ENCODE measurements around the gene CCDC110. TPM values are rescaled to one million over a fixed set of nuclear protein-coding genes. Genes with fewer than 3 reads are reported as not detected.

The CCDC110 gene
- polyA plus RNA-seq, 4 donors = 0.58 TPM; not detected in 2

DNA sequence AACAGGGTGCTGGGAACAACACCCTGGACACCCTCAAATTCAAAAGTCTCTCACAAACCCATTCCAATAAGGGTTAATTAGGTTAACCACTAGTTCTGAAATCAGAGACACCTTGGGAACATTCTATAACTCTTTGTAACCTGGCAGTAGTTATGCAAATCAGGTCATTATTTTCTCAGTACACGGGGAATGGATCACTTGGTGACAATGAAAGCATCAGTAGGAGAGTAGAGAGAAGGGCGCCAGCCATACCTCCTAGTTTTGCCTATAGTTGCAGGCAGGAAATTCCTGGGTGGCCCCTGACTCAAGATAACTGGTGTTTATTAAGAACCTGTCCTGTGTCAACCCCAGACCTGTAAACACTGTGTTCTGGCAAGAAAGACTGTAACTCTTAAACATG, 2.5 kb downstream of the CCDC110 start:
- no peak for FAIRE-seq

DNA sequence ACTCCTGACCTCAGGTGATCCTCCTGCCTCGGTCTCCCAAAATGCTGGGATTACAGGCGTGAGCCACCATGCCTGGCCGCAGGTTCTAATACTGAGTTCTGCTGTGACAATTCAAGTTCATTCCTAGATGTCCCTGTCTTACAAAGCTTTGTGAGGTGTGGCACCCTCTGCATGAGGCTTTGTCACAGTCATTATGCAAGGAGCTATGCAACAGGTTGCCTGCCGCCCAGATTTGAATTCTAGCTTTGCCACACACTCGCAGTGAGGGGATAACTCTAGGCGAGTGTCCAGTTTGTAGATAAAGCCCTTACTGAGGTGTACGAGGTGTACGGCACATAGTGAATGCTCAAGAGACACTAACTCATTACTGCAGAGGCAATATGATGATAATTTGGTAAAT, 3.5 kb downstream of the CCDC110 start:
- no peaks in the 10 kb centered on the region for H3K36me3 ChIP-seq (ENCODE audit: control insufficient read depth in 3 of 3, insufficient read depth in 2 of 3, low read depth in 1 of 3, low read length in 3 of 3)
- H3K4me1 ChIP-seq (ENCODE audit: control insufficient read depth in 3 of 3, insufficient read depth in 2 of 3, low read depth in 1 of 3, low read length in 2 of 3) = peaks cover 0 to 3% (median 0%) of the 10 kb centered on the region in 3 donors
- H3K27me3 ChIP-seq (ENCODE audit: control insufficient read depth in 3 of 3, insufficient read depth in 3 of 3, low read length in 3 of 3) = peaks cover 0 to 21% (median 2%) of the 10 kb centered on the region in 3 donors
- DNase-seq = no peak
- no peak for FAIRE-seq
- WGBS, 3 donors = 88 to 92% (median 91%) methylated on average over 8 of the region's 8 CpGs
- H3K27ac ChIP-seq (ENCODE audit: low read depth in 1 of 3, low read length in 2 of 3) = no peak overlapping the region
- no peaks in the 10 kb centered on the region for H3K9me3 ChIP-seq (ENCODE audit: control insufficient read depth in 2 of 2, insufficient read depth in 1 of 2, low read depth in 1 of 2, low read length in 1 of 2)
- H3K4me3 ChIP-seq (ENCODE audit: low read depth in 1 of 3, low read length in 3 of 3) = no peak overlapping the region

More for the DNA sequence above, 2.5 kb downstream of the CCDC110 start:
- 63 to 71% (median 67%) methylated on average over 2 of the region's 2 CpGs for whole genome bisulfite sequencing, 3 donors
- Histone ChIP-seq H3K4me1 (ENCODE audit: control insufficient read depth in 3 of 3, insufficient read depth in 2 of 3, low read depth in 1 of 3, low read length in 2 of 3) (peaks cover 0 to 3% (median 0%) of the 10 kb centered on the region in 3 donors), H3K36me3 (ENCODE audit: control insufficient read depth in 3 of 3, insufficient read depth in 2 of 3, low read depth in 1 of 3, low read length in 3 of 3) (no peaks in the 10 kb centered on the region), H3K27me3 (ENCODE audit: control insufficient read depth in 3 of 3, insufficient read depth in 3 of 3, low read length in 3 of 3) (peaks cover 0 to 28% (median 2%) of the 10 kb centered on the region in 3 donors), H3K27ac (ENCODE audit: low read depth in 1 of 3, low read length in 2 of 3) (no peak overlapping the region), H3K9me3 (ENCODE audit: control insufficient read depth in 2 of 2, insufficient read depth in 1 of 2, low read depth in 1 of 2, low read length in 1 of 2) (no peaks in the 10 kb centered on the region), H3K4me3 (ENCODE audit: low read depth in 1 of 3, low read length in 3 of 3) (no peak overlapping the region)
- DNase-seq = no peak

DNA sequence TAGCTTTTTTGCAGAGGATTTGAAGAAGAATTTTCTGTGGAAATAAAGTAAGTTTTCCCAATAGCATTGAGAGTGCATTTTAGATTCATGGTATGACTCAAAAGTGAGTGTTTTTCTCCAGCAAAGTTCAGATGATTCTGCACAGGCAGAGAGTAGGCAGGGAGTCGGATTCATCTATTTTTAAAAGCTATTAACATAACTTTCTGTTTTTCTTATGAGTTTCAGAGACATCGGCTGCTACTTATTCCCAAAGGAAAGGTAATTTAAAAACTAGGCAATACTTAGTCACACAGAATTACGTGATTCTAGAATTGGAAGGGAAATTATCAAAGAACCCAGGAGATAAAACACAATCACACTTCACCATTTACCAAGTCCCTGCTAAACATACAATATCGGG, 4.4 kb downstream of the CCDC110 start:
- Histone ChIP-seq H3K27me3 (ENCODE audit: control insufficient read depth in 3 of 3, insufficient read depth in 3 of 3, low read length in 3 of 3) (peaks cover 0 to 19% (median 2%) of the 10 kb centered on the region in 3 donors), H3K27ac (ENCODE audit: low read depth in 1 of 3, low read length in 2 of 3) (no peak overlapping the region), H3K9me3 (ENCODE audit: control insufficient read depth in 2 of 2, insufficient read depth in 1 of 2, low read depth in 1 of 2, low read length in 1 of 2) (no peaks in the 10 kb centered on the region), H3K4me1 (ENCODE audit: control insufficient read depth in 3 of 3, insufficient read depth in 2 of 3, low read depth in 1 of 3, low read length in 2 of 3) (peaks cover 0 to 3% (median 0%) of the 10 kb centered on the region in 3 donors), H3K36me3 (ENCODE audit: control insufficient read depth in 3 of 3, insufficient read depth in 2 of 3, low read depth in 1 of 3, low read length in 3 of 3) (no peaks in the 10 kb centered on the region), H3K4me3 (ENCODE audit: low read depth in 1 of 3, low read length in 3 of 3) (no peak overlapping the region)
- DNase-seq (no peak), FAIRE-seq (no peak)
- WGBS, 3 donors = 67 to 80% (median 77%) methylated on average over 4 of the region's 4 CpGs

DNA sequence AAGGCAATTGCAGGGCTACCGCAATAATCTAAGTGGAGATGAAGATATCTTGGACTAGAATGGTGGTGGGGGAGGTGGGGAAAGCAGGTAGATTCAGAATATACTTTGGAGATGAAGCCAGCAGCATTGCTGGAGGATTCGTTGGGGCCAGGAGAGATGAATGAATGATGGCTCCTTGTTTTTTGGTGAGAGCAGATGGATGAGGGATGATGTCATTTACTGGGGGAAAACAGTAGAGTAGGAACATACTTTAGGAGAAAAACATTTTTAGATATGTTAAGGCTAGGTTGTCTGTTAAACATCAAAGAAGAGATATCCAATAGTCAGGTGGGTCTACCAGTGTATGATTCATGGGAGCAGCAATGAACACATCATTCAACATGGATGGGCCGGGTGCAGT, 5.8 kb downstream of the CCDC110 start:
- peaks cover 0 to 15% (median 2%) of the 10 kb centered on the region in 3 donors for H3K27me3 ChIP-seq (ENCODE audit: control insufficient read depth in 3 of 3, insufficient read depth in 3 of 3, low read length in 3 of 3)
- H3K9me3 ChIP-seq (ENCODE audit: control insufficient read depth in 2 of 2, insufficient read depth in 1 of 2, low read depth in 1 of 2, low read length in 1 of 2) = no peaks in the 10 kb centered on the region
- DNase-seq (no peak), FAIRE-seq (no peak)
- no peaks in the 10 kb centered on the region for H3K36me3 ChIP-seq (ENCODE audit: control insufficient read depth in 3 of 3, insufficient read depth in 2 of 3, low read depth in 1 of 3, low read length in 3 of 3)
- H3K4me3 ChIP-seq (ENCODE audit: low read depth in 1 of 3, low read length in 3 of 3) = no peak overlapping the region
- WGBS, 3 donors = 73 to 85% (median 84%) methylated on average over 3 of the region's 3 CpGs
- H3K27ac ChIP-seq (ENCODE audit: low read depth in 1 of 3, low read length in 2 of 3) = no peak overlapping the region
- peaks cover 0 to 3% (median 0%) of the 10 kb centered on the region in 3 donors for H3K4me1 ChIP-seq (ENCODE audit: control insufficient read depth in 3 of 3, insufficient read depth in 2 of 3, low read depth in 1 of 3, low read length in 2 of 3)

DNA sequence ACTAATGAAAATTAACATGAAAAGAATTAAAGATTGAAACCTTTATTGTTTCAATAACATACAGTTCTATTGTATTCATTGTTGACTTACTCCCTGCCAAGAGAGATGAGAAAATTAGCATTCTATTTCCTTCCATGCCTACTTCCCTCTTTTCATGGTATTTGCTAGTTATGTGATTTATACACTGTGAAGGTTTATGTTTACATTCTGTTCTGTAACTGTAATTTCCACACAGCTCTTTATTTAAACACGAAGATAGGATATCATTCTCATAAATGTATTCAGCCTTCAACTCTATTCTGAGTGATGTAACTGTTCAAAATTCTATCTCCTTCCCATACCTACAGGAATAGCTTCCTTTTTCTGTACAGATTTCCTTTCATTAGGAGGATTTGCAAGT, 6.6 kb downstream of the CCDC110 start:
- no peak overlapping the region for H3K27ac ChIP-seq (ENCODE audit: low read depth in 1 of 3, low read length in 2 of 3)
- no peak overlapping the region for H3K4me3 ChIP-seq (ENCODE audit: low read depth in 1 of 3, low read length in 3 of 3)
- no peaks in the 10 kb centered on the region for H3K9me3 ChIP-seq (ENCODE audit: control insufficient read depth in 2 of 2, insufficient read depth in 1 of 2, low read depth in 1 of 2, low read length in 1 of 2)
- DNase-seq = no peak
- FAIRE-seq = no peak
- H3K27me3 ChIP-seq (ENCODE audit: control insufficient read depth in 3 of 3, insufficient read depth in 3 of 3, low read length in 3 of 3) = peaks cover 0 to 11% (median 2%) of the 10 kb centered on the region in 3 donors
- whole genome bisulfite sequencing, 3 donors = 11 to 24% (median 23%) methylated on average over 1 of the region's 1 CpG
- no peaks in the 10 kb centered on the region for H3K36me3 ChIP-seq (ENCODE audit: control insufficient read depth in 3 of 3, insufficient read depth in 2 of 3, low read depth in 1 of 3, low read length in 3 of 3)
- H3K4me1 ChIP-seq (ENCODE audit: control insufficient read depth in 3 of 3, insufficient read depth in 2 of 3, low read depth in 1 of 3, low read length in 2 of 3) = no peaks in the 10 kb centered on the region

DNA sequence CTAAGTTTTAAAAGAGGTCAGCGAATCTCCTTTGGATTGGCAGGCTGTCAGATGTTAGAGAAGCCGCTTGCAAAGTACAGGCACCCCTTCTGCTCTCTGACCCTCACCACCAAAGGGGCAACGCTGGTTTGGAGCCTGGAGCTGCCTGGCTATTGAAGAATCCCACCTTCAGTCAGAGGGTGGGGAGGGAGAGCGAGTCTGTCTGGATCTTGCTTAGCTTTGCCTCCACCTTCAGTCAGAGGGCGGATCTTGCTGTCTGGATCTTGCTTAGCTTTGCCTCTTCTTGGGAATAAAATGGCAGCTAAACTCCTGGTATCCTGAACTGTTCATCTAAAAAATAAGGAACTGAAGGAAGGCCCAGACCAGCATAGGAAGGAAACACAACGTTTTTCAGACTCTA, 7.3 kb downstream of the CCDC110 start:
- Histone ChIP-seq H3K27me3 (ENCODE audit: control insufficient read depth in 3 of 3, insufficient read depth in 3 of 3, low read length in 3 of 3) (peaks cover 0 to 6% (median 0%) of the 10 kb centered on the region in 3 donors), H3K36me3 (ENCODE audit: control insufficient read depth in 3 of 3, insufficient read depth in 2 of 3, low read depth in 1 of 3, low read length in 3 of 3) (no peaks in the 10 kb centered on the region), H3K27ac (ENCODE audit: low read depth in 1 of 3, low read length in 2 of 3) (no peak overlapping the region), H3K9me3 (ENCODE audit: control insufficient read depth in 2 of 2, insufficient read depth in 1 of 2, low read depth in 1 of 2, low read length in 1 of 2) (no peaks in the 10 kb centered on the region), H3K4me1 (ENCODE audit: control insufficient read depth in 3 of 3, insufficient read depth in 2 of 3, low read depth in 1 of 3, low read length in 2 of 3) (no peaks in the 10 kb centered on the region), H3K4me3 (ENCODE audit: low read depth in 1 of 3, low read length in 3 of 3) (no peak overlapping the region)
- DNase-seq (no peak), FAIRE-seq (no peak)
- WGBS, 3 donors = 57 to 73% (median 60%) methylated on average over 6 of the region's 6 CpGs

DNA sequence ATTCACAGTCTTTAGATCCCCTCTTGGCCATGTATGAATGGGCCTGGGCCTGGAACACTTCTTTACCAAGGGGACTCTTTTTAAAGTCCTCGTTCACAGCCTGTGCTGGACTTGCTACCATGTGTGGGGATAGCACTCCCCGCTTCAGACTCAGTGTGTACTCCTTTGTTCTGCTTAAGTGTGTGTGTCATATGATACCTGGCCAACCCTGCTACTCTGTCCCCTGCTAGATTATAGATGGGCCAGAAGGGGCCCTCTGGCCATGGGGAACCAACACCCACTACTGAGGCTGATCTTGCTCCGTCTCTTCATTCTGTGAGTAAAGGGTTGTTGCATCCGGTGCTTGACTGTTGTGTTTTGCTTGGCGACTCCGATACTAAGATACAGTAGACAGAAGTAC, 8.0 kb downstream of the CCDC110 start:
- DNase-seq (no peak), FAIRE-seq (no peak)
- Histone ChIP-seq H3K4me1 (ENCODE audit: control insufficient read depth in 3 of 3, insufficient read depth in 2 of 3, low read depth in 1 of 3, low read length in 2 of 3) (no peaks in the 10 kb centered on the region), H3K9me3 (ENCODE audit: control insufficient read depth in 2 of 2, insufficient read depth in 1 of 2, low read depth in 1 of 2, low read length in 1 of 2) (no peaks in the 10 kb centered on the region), H3K36me3 (ENCODE audit: control insufficient read depth in 3 of 3, insufficient read depth in 2 of 3, low read depth in 1 of 3, low read length in 3 of 3) (no peaks in the 10 kb centered on the region), H3K27ac (ENCODE audit: low read depth in 1 of 3, low read length in 2 of 3) (no peak overlapping the region), H3K27me3 (ENCODE audit: control insufficient read depth in 3 of 3, insufficient read depth in 3 of 3, low read length in 3 of 3) (peaks cover 0 to 3% (median 0%) of the 10 kb centered on the region in 3 donors), H3K4me3 (ENCODE audit: low read depth in 1 of 3, low read length in 3 of 3) (no peak overlapping the region)
- WGBS, 3 donors = 92 to 93% (median 92%) methylated on average over 6 of the region's 6 CpGs

DNA sequence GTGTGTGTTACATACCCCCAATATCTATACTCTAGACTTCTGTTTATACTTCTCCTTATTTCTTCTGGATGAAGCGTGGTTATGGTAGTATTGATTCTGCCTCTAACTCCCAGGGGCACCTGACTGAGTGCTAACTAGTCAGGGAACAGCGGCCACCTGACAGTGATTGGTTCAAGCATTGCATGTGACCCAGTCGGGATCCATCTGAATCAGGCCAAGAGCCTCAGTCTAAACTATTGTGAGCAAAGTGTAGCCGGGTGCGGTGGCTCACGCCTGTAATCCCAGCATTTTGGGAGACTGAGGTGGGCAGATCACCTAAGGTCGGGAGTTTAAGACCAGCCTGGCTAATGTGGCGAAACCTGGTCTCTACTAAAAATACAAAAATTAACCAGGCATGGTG, 10.0 kb downstream of the CCDC110 start:
- 91 to 93% (median 93%) methylated on average over 8 of the region's 8 CpGs for WGBS, 3 donors
- no peak overlapping the region for H3K4me3 ChIP-seq (ENCODE audit: low read depth in 1 of 3, low read length in 3 of 3)
- H3K27ac ChIP-seq (ENCODE audit: low read depth in 1 of 3, low read length in 2 of 3) = no peak overlapping the region
- H3K4me1 ChIP-seq (ENCODE audit: control insufficient read depth in 3 of 3, insufficient read depth in 2 of 3, low read depth in 1 of 3, low read length in 2 of 3) = no peaks in the 10 kb centered on the region
- no peaks in the 10 kb centered on the region for H3K36me3 ChIP-seq (ENCODE audit: control insufficient read depth in 3 of 3, insufficient read depth in 2 of 3, low read depth in 1 of 3, low read length in 3 of 3)
- DNase-seq (no peak), FAIRE-seq (no peak)
- H3K27me3 ChIP-seq (ENCODE audit: control insufficient read depth in 3 of 3, insufficient read depth in 3 of 3, low read length in 3 of 3) = no peaks in the 10 kb centered on the region
- H3K9me3 ChIP-seq (ENCODE audit: control insufficient read depth in 2 of 2, insufficient read depth in 1 of 2, low read depth in 1 of 2, low read length in 1 of 2) = no peaks in the 10 kb centered on the region

DNA sequence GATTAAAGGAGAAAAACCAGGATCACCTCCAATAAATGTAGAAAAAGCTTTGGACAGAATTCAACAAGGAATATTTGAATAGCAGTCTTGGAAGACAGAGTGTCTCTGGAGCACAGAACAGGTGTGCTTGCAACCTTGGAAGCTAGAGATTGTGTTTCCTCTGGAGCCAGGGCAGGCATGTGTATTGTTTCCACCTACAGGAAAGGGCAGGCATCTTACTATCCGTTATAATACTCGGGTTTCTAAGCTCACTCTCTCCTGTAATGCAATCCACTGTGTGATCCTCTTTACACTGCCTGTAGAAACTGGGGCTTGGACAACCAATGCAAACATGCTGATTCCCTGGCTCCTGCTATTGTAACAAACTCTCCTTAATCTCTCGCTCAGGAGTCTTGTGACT, 14.4 kb downstream of the CCDC110 start:
- no peaks in the 10 kb centered on the region for H3K27me3 ChIP-seq (ENCODE audit: control insufficient read depth in 3 of 3, insufficient read depth in 3 of 3, low read length in 3 of 3)
- no peaks in the 10 kb centered on the region for H3K4me1 ChIP-seq (ENCODE audit: control insufficient read depth in 3 of 3, insufficient read depth in 2 of 3, low read depth in 1 of 3, low read length in 2 of 3)
- H3K36me3 ChIP-seq (ENCODE audit: control insufficient read depth in 3 of 3, insufficient read depth in 2 of 3, low read depth in 1 of 3, low read length in 3 of 3) = no peaks in the 10 kb centered on the region
- no peak overlapping the region for H3K27ac ChIP-seq (ENCODE audit: low read depth in 1 of 3, low read length in 2 of 3)
- no peak overlapping the region for H3K4me3 ChIP-seq (ENCODE audit: low read depth in 1 of 3, low read length in 3 of 3)
- no peak for FAIRE-seq
- no peak for DNase-seq
- WGBS, 3 donors = 54 to 56% (median 56%) methylated on average over 3 of the region's 3 CpGs
- no peaks in the 10 kb centered on the region for H3K9me3 ChIP-seq (ENCODE audit: control insufficient read depth in 2 of 2, insufficient read depth in 1 of 2, low read depth in 1 of 2, low read length in 1 of 2)
